Measurements from ENCODE around the gene SLC17A5. TPM values are rescaled to one million over a fixed set of nuclear protein-coding genes. Genes with fewer than 3 reads are reported as not detected.

The SLC17A5 gene
- total and polyA plus RNA-seq, 9 of the 15 experiments (the other 6 are each of a cell fraction or from before 2014, with no cell fraction given): 1.3 to 7.2 (median 3.4) TPM

DNA sequence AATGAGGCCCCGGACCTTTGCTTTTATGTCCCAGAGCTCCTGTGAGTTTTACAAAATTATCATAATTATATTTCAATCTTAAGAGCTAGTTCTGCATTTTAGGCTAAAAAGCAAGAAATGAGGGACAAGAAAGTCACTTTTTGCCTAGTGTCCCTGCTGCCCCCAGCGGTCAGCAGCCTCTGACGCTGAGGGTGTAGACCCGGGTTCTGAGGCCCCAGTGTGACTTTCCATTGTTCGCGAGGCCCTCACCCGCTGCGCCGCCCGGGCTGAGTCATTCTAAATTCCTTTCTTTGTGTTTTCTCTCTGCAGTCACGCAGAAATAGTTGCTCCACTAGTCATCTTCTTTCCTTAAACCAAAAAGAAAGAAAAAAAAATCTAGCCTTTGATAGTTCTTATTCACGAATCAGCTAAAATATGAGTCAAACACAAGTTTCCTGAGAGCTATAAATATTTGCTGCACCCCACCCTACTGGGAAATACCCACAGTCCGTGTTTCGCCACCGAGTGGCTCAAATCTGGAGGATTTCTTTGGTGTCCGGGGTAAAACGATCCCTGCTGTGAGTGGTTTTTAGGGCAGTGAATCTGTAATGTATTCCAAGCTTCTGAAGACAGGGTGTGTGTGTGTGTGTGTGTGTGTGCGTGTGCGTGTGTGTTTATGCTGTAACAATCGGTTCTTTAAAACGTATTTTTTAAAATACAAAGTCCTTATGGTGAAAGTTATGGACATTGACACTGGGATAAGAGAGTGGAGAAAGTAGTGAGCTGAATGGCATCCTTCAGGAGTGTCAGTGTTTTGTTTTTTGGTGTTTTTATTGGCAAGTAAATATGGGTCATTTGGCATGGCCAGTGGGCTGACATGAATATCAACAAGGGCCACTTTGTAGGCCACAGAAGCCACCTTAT is 73.3 kb downstream of the SLC17A5 start (continued):
- TF ChIP-seq, protein P1, sequence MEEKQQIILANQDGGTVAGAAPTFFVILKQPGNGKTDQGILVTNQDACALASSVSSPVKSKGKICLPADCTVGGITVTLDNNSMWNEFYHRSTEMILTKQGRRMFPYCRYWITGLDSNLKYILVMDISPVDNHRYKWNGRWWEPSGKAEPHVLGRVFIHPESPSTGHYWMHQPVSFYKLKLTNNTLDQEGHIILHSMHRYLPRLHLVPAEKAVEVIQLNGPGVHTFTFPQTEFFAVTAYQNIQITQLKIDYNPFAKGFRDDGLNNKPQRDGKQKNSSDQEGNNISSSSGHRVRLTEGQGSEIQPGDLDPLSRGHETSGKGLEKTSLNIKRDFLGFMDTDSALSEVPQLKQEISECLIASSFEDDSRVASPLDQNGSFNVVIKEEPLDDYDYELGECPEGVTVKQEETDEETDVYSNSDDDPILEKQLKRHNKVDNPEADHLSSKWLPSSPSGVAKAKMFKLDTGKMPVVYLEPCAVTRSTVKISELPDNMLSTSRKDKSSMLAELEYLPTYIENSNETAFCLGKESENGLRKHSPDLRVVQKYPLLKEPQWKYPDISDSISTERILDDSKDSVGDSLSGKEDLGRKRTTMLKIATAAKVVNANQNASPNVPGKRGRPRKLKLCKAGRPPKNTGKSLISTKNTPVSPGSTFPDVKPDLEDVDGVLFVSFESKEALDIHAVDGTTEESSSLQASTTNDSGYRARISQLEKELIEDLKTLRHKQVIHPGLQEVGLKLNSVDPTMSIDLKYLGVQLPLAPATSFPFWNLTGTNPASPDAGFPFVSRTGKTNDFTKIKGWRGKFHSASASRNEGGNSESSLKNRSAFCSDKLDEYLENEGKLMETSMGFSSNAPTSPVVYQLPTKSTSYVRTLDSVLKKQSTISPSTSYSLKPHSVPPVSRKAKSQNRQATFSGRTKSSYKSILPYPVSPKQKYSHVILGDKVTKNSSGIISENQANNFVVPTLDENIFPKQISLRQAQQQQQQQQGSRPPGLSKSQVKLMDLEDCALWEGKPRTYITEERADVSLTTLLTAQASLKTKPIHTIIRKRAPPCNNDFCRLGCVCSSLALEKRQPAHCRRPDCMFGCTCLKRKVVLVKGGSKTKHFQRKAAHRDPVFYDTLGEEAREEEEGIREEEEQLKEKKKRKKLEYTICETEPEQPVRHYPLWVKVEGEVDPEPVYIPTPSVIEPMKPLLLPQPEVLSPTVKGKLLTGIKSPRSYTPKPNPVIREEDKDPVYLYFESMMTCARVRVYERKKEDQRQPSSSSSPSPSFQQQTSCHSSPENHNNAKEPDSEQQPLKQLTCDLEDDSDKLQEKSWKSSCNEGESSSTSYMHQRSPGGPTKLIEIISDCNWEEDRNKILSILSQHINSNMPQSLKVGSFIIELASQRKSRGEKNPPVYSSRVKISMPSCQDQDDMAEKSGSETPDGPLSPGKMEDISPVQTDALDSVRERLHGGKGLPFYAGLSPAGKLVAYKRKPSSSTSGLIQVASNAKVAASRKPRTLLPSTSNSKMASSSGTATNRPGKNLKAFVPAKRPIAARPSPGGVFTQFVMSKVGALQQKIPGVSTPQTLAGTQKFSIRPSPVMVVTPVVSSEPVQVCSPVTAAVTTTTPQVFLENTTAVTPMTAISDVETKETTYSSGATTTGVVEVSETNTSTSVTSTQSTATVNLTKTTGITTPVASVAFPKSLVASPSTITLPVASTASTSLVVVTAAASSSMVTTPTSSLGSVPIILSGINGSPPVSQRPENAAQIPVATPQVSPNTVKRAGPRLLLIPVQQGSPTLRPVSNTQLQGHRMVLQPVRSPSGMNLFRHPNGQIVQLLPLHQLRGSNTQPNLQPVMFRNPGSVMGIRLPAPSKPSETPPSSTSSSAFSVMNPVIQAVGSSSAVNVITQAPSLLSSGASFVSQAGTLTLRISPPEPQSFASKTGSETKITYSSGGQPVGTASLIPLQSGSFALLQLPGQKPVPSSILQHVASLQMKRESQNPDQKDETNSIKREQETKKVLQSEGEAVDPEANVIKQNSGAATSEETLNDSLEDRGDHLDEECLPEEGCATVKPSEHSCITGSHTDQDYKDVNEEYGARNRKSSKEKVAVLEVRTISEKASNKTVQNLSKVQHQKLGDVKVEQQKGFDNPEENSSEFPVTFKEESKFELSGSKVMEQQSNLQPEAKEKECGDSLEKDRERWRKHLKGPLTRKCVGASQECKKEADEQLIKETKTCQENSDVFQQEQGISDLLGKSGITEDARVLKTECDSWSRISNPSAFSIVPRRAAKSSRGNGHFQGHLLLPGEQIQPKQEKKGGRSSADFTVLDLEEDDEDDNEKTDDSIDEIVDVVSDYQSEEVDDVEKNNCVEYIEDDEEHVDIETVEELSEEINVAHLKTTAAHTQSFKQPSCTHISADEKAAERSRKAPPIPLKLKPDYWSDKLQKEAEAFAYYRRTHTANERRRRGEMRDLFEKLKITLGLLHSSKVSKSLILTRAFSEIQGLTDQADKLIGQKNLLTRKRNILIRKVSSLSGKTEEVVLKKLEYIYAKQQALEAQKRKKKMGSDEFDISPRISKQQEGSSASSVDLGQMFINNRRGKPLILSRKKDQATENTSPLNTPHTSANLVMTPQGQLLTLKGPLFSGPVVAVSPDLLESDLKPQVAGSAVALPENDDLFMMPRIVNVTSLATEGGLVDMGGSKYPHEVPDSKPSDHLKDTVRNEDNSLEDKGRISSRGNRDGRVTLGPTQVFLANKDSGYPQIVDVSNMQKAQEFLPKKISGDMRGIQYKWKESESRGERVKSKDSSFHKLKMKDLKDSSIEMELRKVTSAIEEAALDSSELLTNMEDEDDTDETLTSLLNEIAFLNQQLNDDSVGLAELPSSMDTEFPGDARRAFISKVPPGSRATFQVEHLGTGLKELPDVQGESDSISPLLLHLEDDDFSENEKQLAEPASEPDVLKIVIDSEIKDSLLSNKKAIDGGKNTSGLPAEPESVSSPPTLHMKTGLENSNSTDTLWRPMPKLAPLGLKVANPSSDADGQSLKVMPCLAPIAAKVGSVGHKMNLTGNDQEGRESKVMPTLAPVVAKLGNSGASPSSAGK (IDR thresholded peaks at IDR 0.05): peak; percentile 43; the same call in 1 of the 2 replicates
- TF ChIP-seq ZNF224 (CRISPR knock-in tag; IDR thresholded peaks at IDR 0.05): no peak
- TF ChIP-seq POLR2AphosphoS2 (IDR thresholded peaks at IDR 0.05; ENCODE audit: low read length): no peak
- TF ChIP-seq, protein P2, sequence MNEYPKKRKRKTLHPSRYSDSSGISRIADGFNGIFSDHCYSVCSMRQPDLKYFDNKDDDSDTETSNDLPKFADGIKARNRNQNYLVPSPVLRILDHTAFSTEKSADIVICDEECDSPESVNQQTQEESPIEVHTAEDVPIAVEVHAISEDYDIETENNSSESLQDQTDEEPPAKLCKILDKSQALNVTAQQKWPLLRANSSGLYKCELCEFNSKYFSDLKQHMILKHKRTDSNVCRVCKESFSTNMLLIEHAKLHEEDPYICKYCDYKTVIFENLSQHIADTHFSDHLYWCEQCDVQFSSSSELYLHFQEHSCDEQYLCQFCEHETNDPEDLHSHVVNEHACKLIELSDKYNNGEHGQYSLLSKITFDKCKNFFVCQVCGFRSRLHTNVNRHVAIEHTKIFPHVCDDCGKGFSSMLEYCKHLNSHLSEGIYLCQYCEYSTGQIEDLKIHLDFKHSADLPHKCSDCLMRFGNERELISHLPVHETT (CRISPR knock-in tag; conservative IDR thresholded peaks at IDR 0.05 in 1 of 2, IDR thresholded peaks at IDR 0.05 in 1 of 2): peak in 1 of 2 experiments; percentile 66; a peak in 1 of 4 replicates
- TF ChIP-seq, protein P3, sequence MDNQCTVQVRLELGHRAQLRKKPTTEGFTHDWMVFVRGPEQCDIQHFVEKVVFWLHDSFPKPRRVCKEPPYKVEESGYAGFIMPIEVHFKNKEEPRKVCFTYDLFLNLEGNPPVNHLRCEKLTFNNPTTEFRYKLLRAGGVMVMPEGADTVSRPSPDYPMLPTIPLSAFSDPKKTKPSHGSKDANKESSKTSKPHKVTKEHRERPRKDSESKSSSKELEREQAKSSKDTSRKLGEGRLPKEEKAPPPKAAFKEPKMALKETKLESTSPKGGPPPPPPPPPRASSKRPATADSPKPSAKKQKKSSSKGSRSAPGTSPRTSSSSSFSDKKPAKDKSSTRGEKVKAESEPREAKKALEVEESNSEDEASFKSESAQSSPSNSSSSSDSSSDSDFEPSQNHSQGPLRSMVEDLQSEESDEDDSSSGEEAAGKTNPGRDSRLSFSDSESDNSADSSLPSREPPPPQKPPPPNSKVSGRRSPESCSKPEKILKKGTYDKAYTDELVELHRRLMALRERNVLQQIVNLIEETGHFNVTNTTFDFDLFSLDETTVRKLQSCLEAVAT (IDR thresholded peaks at IDR 0.05): no peak
- TF ChIP-seq, protein P4, sequence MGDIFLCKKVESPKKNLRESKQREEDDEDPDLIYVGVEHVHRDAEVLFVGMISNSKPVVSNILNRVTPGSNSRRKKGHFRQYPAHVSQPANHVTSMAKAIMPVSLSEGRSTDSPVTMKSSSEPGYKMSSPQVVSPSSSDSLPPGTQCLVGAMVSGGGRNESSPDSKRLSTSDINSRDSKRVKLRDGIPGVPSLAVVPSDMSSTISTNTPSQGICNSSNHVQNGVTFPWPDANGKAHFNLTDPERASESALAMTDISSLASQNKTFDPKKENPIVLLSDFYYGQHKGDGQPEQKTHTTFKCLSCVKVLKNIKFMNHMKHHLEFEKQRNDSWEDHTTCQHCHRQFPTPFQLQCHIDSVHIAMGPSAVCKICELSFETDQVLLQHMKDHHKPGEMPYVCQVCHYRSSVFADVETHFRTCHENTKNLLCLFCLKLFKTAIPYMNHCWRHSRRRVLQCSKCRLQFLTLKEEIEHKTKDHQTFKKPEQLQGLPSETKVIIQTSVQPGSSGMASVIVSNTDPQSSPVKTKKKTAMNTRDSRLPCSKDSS (IDR thresholded peaks at IDR 0.05; ENCODE audit: low read depth, partially characterized antibody): no peak

Measured in K562 (cell line).